ENCODE data around the gene TMEM184B.

The TMEM184B gene

DNA sequence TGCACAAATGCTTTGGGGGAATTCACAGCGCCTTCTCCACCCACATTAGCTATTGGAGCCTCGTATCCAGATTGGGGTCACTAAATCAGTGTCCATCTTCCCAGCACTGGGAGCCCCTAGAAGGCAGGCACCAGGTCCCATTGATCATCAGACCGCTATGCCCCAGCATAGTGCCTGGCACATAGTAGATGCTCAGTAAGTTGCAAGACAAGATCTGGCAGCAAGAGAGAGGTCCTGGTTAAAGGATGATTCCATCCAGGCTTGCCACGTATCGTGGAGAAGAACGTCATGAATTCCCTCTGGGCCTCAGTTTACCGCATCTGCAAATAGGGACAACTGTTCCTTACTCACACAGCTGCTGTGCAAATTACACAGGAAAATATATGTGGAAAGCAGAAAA lies 1.7 kb downstream of the TMEM184B start:
- no peak overlapping the region for H3K4me3 ChIP-seq (ENCODE audit: low read depth, low read length)
- TF ChIP-seq, protein P1, sequence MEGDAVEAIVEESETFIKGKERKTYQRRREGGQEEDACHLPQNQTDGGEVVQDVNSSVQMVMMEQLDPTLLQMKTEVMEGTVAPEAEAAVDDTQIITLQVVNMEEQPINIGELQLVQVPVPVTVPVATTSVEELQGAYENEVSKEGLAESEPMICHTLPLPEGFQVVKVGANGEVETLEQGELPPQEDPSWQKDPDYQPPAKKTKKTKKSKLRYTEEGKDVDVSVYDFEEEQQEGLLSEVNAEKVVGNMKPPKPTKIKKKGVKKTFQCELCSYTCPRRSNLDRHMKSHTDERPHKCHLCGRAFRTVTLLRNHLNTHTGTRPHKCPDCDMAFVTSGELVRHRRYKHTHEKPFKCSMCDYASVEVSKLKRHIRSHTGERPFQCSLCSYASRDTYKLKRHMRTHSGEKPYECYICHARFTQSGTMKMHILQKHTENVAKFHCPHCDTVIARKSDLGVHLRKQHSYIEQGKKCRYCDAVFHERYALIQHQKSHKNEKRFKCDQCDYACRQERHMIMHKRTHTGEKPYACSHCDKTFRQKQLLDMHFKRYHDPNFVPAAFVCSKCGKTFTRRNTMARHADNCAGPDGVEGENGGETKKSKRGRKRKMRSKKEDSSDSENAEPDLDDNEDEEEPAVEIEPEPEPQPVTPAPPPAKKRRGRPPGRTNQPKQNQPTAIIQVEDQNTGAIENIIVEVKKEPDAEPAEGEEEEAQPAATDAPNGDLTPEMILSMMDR (IDR thresholded peaks at IDR 0.05; ENCODE audit: borderline replicate concordance, insufficient read depth, low read depth, low read length) = no peak

GRCh38 chr22:38270091-38270992 lies 2.5 kb downstream of the TMEM184B start:
- TF ChIP-seq, protein P1 (IDR thresholded peaks at IDR 0.05; ENCODE audit: borderline replicate concordance, insufficient read depth, low read depth, low read length) = no peak
- no peak overlapping the region for H3K4me3 ChIP-seq (ENCODE audit: low read depth, low read length)

- TF ChIP-seq, protein P1 (IDR thresholded peaks at IDR 0.05; ENCODE audit: borderline replicate concordance, insufficient read depth, low read depth, low read length) = no peak
- H3K4me3 ChIP-seq (ENCODE audit: low read depth, low read length) = no peak overlapping the region
Measured at GRCh38 chr22:38269466-38269865, 3.3 kb downstream of the TMEM184B start.

DNA sequence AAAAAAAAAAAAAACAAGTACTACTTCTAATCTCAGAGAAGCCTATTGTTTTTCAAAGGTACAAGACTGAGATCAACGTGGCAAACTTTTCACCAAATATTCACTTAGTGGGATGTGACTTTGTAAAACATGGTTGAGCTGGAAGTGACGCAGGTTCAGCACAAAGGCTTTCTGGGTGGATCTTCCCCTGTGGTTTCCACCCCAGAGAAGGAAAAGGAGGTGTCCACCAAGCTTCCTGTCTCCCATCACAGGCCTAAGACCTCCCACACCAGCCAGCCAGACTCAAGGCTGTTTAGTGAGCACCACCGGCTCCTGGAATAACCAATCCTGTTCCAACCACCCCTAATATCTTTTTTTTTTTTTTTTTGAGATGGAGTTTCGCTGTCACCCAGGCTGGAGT lies 5.7 kb downstream of the TMEM184B start:
- no peak overlapping the region for H3K4me3 ChIP-seq (ENCODE audit: low read depth, low read length)
- TF ChIP-seq, protein P1 (IDR thresholded peaks at IDR 0.05; ENCODE audit: borderline replicate concordance, insufficient read depth, low read depth, low read length) = no peak

- TF ChIP-seq, protein P1 (IDR thresholded peaks at IDR 0.05; ENCODE audit: borderline replicate concordance, insufficient read depth, low read depth, low read length) = no peak
Measured at GRCh38 chr22:38266120-38266519, 6.7 kb downstream of the TMEM184B start.

GRCh38 chr22:38264322-38264843 lies 8.4 kb downstream of the TMEM184B start:
- H3K4me3 ChIP-seq (ENCODE audit: low read depth, low read length) = no peak overlapping the region
- TF ChIP-seq, protein P1 (IDR thresholded peaks at IDR 0.05; ENCODE audit: borderline replicate concordance, insufficient read depth, low read depth, low read length) = no peak

More at GRCh38 chr22:38266120-38266519, 6.7 kb downstream of the TMEM184B start:
- H3K4me3 ChIP-seq (ENCODE audit: low read depth, low read length) = no peak overlapping the region
